ENCODE results near the gene ATP8A1.
A peak's percentile ranks its signal among the peaks of the same experiment; 100 is the strongest.

ATP8A1 gene

GRCh38 chr4:42573249-42573648 lies 83.7 kb downstream of the ATP8A1 start:
- ChIA-PET POLR2A (no interaction called here), CTCF (interaction anchor here (1.4 kb wide), 1 partner anchor 12 kb away, joined by 3 read pairs; no protein-coding TSS in a partner anchor)
- no peak for DNase-seq (ENCODE audit: low read depth, low spot score)
- TF ChIP-seq, protein P1, sequence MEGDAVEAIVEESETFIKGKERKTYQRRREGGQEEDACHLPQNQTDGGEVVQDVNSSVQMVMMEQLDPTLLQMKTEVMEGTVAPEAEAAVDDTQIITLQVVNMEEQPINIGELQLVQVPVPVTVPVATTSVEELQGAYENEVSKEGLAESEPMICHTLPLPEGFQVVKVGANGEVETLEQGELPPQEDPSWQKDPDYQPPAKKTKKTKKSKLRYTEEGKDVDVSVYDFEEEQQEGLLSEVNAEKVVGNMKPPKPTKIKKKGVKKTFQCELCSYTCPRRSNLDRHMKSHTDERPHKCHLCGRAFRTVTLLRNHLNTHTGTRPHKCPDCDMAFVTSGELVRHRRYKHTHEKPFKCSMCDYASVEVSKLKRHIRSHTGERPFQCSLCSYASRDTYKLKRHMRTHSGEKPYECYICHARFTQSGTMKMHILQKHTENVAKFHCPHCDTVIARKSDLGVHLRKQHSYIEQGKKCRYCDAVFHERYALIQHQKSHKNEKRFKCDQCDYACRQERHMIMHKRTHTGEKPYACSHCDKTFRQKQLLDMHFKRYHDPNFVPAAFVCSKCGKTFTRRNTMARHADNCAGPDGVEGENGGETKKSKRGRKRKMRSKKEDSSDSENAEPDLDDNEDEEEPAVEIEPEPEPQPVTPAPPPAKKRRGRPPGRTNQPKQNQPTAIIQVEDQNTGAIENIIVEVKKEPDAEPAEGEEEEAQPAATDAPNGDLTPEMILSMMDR (IDR thresholded peaks at IDR 0.05; ENCODE audit: insufficient read depth, low read length, missing control alignments), result no peak
- no peak overlapping the region for H3K4me3 ChIP-seq (ENCODE audit: low read depth, low read length)

DNA sequence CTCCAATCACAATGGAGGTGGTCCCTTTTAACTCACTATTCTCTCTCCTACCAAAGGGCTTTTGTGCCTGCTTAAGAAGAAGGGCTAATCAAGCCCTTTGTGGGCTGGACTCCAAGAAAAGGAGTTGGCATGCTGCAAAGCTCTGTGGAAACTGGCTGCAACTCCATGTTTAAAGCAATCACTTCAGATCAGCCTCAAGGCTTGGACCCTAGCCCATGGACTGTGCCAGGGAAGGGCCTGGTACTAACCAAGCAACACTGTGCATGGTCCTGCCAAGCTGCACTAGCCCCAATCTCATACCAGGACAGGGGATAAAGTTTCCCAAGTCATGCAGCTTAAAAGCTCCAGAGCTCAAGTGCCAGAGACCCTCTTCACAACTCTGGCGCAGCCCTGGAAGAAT lies 86.7 kb downstream of the ATP8A1 start:
- CTCF ChIA-PET, result interaction anchor here (1.7 to 2.1 kb wide), 2 partner anchors 295 to 297 kb away, joined by 5 to 8 read pairs; no protein-coding TSS in a partner anchor
- no peak overlapping the region for H3K4me3 ChIP-seq (ENCODE audit: low read depth, low read length)
- TF ChIP-seq, protein P1 (IDR thresholded peaks at IDR 0.05; ENCODE audit: insufficient read depth, low read length, missing control alignments), result no peak
- POLR2A ChIA-PET, result no interaction called here
- no peak for DNase-seq (ENCODE audit: low read depth, low spot score)

GRCh38 chr4:42568610-42569207 lies 88.2 kb downstream of the ATP8A1 start:
- H3K4me3 ChIP-seq (ENCODE audit: low read depth, low read length), result no peak overlapping the region
- DNase-seq (ENCODE audit: low read depth, low spot score), result peak; percentile 12
- ChIA-PET CTCF (interaction anchor here (1.1 to 3.2 kb wide), 8 partner anchors 9 to 298 kb away, joined by 3 to 42 read pairs (median 6); no protein-coding TSS in a partner anchor), POLR2A (no interaction called here)
- TF ChIP-seq, protein P1 (IDR thresholded peaks at IDR 0.05; ENCODE audit: insufficient read depth, low read length, missing control alignments), result peak; percentile 63

DNA sequence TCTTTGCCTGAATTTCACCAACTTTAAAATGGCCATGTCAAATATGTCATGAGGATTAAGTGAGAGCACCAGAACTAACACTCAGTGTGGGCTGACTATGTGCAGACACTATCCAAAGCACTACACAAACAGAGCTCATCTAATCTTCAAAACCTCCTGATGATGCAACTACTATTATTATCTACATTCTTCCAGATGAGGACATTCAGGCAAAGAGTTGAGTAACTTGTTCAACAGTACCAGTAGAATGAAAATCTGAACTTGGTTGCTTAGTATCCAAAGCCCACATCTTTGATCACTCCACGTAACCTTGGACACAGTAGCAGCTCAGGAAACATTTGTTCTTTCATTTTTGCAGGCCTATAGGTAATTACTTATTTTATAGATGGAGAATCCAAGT lies 90.1 kb downstream of the ATP8A1 start:
- DNase-seq (ENCODE audit: low read depth, low spot score), result no peak
- ChIA-PET POLR2A (no interaction called here), CTCF (interaction anchor here (3.2 kb wide), 1 partner anchor 298 kb away, joined by 42 read pairs; no protein-coding TSS in a partner anchor)
- TF ChIP-seq, protein P1 (IDR thresholded peaks at IDR 0.05; ENCODE audit: insufficient read depth, low read length, missing control alignments), result no peak
- no peak overlapping the region for H3K4me3 ChIP-seq (ENCODE audit: low read depth, low read length)

GRCh38 chr4:42562016-42562415 lies 94.9 kb downstream of the ATP8A1 start:
- POLR2A ChIA-PET, result no interaction called here
- TF ChIP-seq, protein P1 (IDR thresholded peaks at IDR 0.05; ENCODE audit: insufficient read depth, low read length, missing control alignments), result no peak
- CTCF ChIA-PET, result no interaction called here
- no peak overlapping the region for H3K4me3 ChIP-seq (ENCODE audit: low read depth, low read length)
- no peak for DNase-seq (ENCODE audit: low read depth, low spot score)

GRCh38 chr4:42561031-42561430 lies 95.9 kb downstream of the ATP8A1 start:
- DNase-seq (ENCODE audit: low read depth, low spot score), result no peak
- ChIA-PET CTCF (interaction anchor here (0.9 to 1.3 kb wide), 2 partner anchors 10 to 13 kb away, joined by 3 read pairs; no protein-coding TSS in a partner anchor), POLR2A (no interaction called here)
- H3K4me3 ChIP-seq (ENCODE audit: low read depth, low read length), result no peak overlapping the region
- TF ChIP-seq, protein P1 (IDR thresholded peaks at IDR 0.05; ENCODE audit: insufficient read depth, low read length, missing control alignments), result no peak
